Smooth muscle cell (in vitro differentiated cells): Measurements from ENCODE around the gene GPC1. TPM values are rescaled to one million over a fixed set of nuclear protein-coding genes. Genes with fewer than 3 reads are reported as not detected.

ENCODE experiments used
- DNase-seq: peaks from one replicate; lab custom pipeline; 2025; ENCODE audit not compliant: unreplicated experiment; lab: John Stamatoyannopoulos, UW
- H2AFZ ChIP-seq: fragments of 200-600 bp; sonication (generic); 2 replicates; pipeline ENCODE4 v1.6.0; 2016; ENCODE audit warnings: antibody characterized with exemption, low read depth, mild to moderate bottlenecking
- H3F3A ChIP-seq: fragments of 200-600 bp; sonication (generic); 2 replicates; pipeline ENCODE4 v1.6.0; 2017; ENCODE audit warnings: antibody characterized with exemption, low read depth
- H3K27ac ChIP-seq: fragments of 200-600 bp; sonication (generic); 2 replicates; pipeline ENCODE4 v1.5.1; 2016; ENCODE audit warnings: low read depth, mild to moderate bottlenecking
- H3K27me3 ChIP-seq: fragments of 200-600 bp; sonication (generic); 2 replicates; pipeline ENCODE4 v1.6.1; 2016; ENCODE audit warnings: low read depth, mild to moderate bottlenecking
- H3K36me3 ChIP-seq: fragments of 200-600 bp; sonication (generic); 2 replicates; pipeline ENCODE4 v1.5.1; 2016; ENCODE audit warnings: low read depth
- H3K4me1 ChIP-seq: fragments of 200-600 bp; sonication (generic); 2 replicates; pipeline ENCODE4 v1.5.1; 2016; ENCODE audit warnings: low read depth
- H3K4me2 ChIP-seq: fragments of 200-600 bp; sonication (generic); 2 replicates; pipeline ENCODE4 v1.6.0; 2016; ENCODE audit warnings: mild to moderate bottlenecking
- H3K4me3 ChIP-seq: fragments of 200-600 bp; sonication (generic); 2 replicates; pipeline ENCODE4 v1.5.1; 2016; ENCODE audit warnings: mild to moderate bottlenecking
- H3K79me2 ChIP-seq: fragments of 200-600 bp; sonication (generic); 2 replicates; pipeline ENCODE4 v1.6.0; 2016; ENCODE audit warnings: low read depth, mild to moderate bottlenecking
- H3K9ac ChIP-seq: fragments of 200-600 bp; sonication (generic); 2 replicates; pipeline ENCODE4 v1.6.0; 2016; ENCODE audit warnings: low read depth
- H3K9me3 ChIP-seq: fragments of 200-600 bp; sonication (generic); replicated peaks from 2 replicates; pipeline ENCODE4 v1.5.1; 2016; ENCODE audit warnings: low read depth
- H4K20me1 ChIP-seq: fragments of 200-600 bp; sonication (generic); 2 replicates; pipeline ENCODE4 v1.6.0; 2016; ENCODE audit warnings: low read depth
- CTCF ChIP-seq: fragments of 200-600 bp; sonication (generic); IDR thresholded peaks from 2 replicates; pipeline ENCODE4 v1.5.1; 2017; ENCODE audit warnings: borderline replicate concordance, mild to moderate bottlenecking, antibody characterized with exemption; ENCODE audit not compliant: insufficient read depth, poor library complexity, severe bottlenecking
- WGBS: methylation state at CpG from one replicate; pipeline ENCODE4 v1.1.7; 2016; ENCODE audit warnings: low lambda C conversion rate; 5-methylcytosine and 5-hydroxymethylcytosine counted together
- polyA plus RNA-seq: library from polyadenylated mRNA; unstranded; fragments of >200 nt; fragmentation: Nextera tagmentation; extraction: Ambion mirVana; gene quantifications from 2 replicates; pipeline ENCODE4 v1.2.1, GENCODE V29; 2016
- total RNA-seq: library from RNA; depleted of rRNA; stranded (reverse); fragments of >200 nt; gene quantifications from 2 replicates; pipeline ENCODE4 v1.2.3, GENCODE V29; 2014

The GPC1 gene
- total and polyA plus RNA-seq, 2 experiments from 2014 or later: 88.9 to 221 TPM

DNA sequence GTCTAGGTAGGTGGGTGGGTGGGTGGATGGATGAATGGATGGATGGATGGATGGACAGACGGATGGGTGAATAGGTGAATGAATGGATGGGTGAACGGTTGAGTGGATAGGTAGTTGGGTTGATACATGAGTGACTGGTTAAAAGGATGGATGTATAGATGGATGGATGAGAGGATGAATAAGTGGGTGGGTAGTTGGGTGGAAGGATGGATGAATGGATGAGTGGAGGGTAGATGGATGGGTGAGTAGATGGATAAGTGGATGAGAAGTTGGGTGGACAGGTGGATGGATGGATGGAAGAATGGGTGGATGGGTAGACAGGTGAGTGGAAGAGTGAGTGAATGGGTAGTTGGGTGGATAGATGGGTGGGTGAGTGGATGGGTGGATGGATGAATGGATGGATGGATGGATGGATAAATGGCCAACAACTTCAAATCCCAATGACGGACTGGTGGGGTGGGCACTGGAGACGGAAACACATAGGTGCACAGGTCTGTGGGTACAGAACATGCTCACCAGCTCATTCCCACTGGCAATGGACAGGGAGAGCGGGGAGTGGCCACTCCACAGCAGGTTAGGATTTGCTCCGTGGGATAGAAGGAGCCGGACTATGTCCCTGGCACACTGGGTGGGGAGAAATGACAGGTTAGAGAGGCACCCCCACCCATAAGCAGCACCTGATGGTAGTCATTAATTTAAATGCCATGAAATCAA is 73.5 kb downstream of the GPC1 start:
- Histone ChIP-seq H3K4me1 (no peaks in the 10 kb centered on the region), H4K20me1 (no peaks in the 10 kb centered on the region), H3K27me3 (no peaks in the 10 kb centered on the region), H3K27ac (no peak overlapping the region), H3K4me2 (no peak overlapping the region), H3K36me3 (no peaks in the 10 kb centered on the region), H3K9me3 (no peaks in the 10 kb centered on the region), H2AFZ (no peak overlapping the region), H3K4me3 (no peak overlapping the region), H3K9ac (no peak overlapping the region), H3K79me2 (no peaks in the 10 kb centered on the region), H3F3A (no peaks in the 10 kb centered on the region)
- 95% methylated on average over 7 of the region's 7 CpGs for WGBS
- TF ChIP-seq CTCF: no peak
- DNase-seq: no peak

DNA sequence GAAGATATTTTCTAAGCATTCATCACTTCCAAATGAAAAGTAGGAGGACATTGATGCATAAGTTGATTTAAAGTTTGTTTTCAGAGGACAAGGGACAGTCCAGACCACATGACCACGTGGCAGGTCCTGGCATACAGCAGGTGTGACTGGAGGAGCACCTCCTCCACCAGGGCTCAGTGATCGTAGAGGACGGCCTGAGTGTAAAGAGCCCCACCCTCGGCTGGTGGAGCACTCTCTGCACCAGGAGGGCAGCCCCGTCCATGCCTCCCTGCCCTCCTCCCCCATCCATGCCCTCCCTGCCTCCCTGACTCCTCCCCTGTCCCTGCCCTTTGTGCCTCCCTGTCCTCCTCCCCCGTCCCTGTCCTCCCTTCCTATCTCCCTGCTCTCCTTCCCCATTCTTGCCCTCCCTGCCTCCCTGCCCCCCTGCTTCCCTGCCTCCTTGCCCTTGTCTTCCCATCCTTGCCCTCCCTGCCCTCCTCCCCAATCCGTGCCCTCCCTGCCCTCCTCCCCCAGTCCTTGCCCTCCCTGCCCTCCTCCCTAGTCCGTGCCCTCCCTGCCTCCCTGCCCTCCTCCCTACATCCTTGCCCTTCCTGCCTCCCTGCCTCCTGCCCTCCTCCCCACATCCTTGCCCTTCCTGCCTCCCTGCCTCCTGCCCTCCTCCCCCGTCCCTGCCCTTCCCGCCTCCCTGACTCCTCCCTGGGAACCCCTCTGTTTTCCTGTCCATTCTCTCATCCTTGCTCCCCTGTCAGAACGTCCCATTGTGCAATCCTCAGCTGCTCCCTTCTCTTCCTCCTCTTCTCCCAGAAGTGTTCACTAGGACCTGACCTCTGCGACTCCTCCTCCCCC is 74.4 kb downstream of the GPC1 start:
- Histone ChIP-seq H3K4me3 (no peak overlapping the region), H3K79me2 (no peaks in the 10 kb centered on the region), H2AFZ (no peak overlapping the region), H3K27me3 (no peaks in the 10 kb centered on the region), H4K20me1 (no peaks in the 10 kb centered on the region), H3K36me3 (no peaks in the 10 kb centered on the region), H3K9me3 (no peaks in the 10 kb centered on the region), H3F3A (no peaks in the 10 kb centered on the region), H3K9ac (no peak overlapping the region), H3K27ac (no peak overlapping the region), H3K4me2 (no peak overlapping the region), H3K4me1 (no peaks in the 10 kb centered on the region)
- no peak for DNase-seq
- 74% methylated on average over 6 of the region's 12 CpGs for WGBS
- TF ChIP-seq CTCF: no peak

- H3K27ac ChIP-seq: no peak overlapping the region
- no peak for DNase-seq
- no peaks in the 10 kb centered on the region for H3F3A ChIP-seq
- no peaks in the 10 kb centered on the region for H4K20me1 ChIP-seq
- no peaks in the 10 kb centered on the region for H3K79me2 ChIP-seq
- no peaks in the 10 kb centered on the region for H3K4me1 ChIP-seq
- 95% methylated on average over 12 of the region's 12 CpGs for WGBS
- no peak overlapping the region for H2AFZ ChIP-seq
- no peak overlapping the region for H3K4me2 ChIP-seq
- H3K4me3 ChIP-seq: no peak overlapping the region
- no peak for TF ChIP-seq CTCF
- no peaks in the 10 kb centered on the region for H3K27me3 ChIP-seq
- H3K36me3 ChIP-seq: no peaks in the 10 kb centered on the region
- no peak overlapping the region for H3K9ac ChIP-seq
- no peaks in the 10 kb centered on the region for H3K9me3 ChIP-seq
These were observed 75.2 kb downstream of the GPC1 start for GRCh38 chr2:240510513-240511210.
